Tibial nerve (tissue), 4 donors: ENCODE measurements around the gene CALR.

Source experiments
- CTCF ChIP-seq, 5 experiments: fragments of 200-600 bp in 3 of 5; fragments of 450-650 bp in 2 of 5; sonication (generic) in 3 of 5; IDR thresholded peaks; one replicate each; pipeline ENCODE4 v1.5.1; 2016 to 2019; ENCODE audit warnings: antibody characterized with exemption in 5 of 5, mild to moderate bottlenecking in 3 of 5, moderate library complexity in 2 of 5
- EP300 ChIP-seq, 2 donors: sonication (generic); formaldehyde crosslinking; IDR thresholded peaks; one replicate each; pipeline ENCODE4 v1.6.1; 2017; ENCODE audit warnings: antibody characterized with exemption in 2 of 2, mild to moderate bottlenecking in 1 of 2
- POLR2A ChIP-seq, 2 donors: fragments of 450-650 bp; IDR thresholded peaks; one replicate each; pipeline ENCODE4 v1.6.1; 2017; ENCODE audit warnings: antibody characterized with exemption in 2 of 2, mild to moderate bottlenecking in 2 of 2, moderate library complexity in 2 of 2

GRCh38 chr19:12992729-12993128, 54.3 kb downstream of the CALR start:
- TF ChIP-seq POLR2A (IDR thresholded peaks at IDR 0.05) = no peak
- no peak for TF ChIP-seq CTCF (IDR thresholded peaks at IDR 0.05)
- TF ChIP-seq EP300 (IDR thresholded peaks at IDR 0.05) = no peak
